K562 (cell line): ENCODE data around the gene KLC1. TPM values are rescaled to one million over a fixed set of nuclear protein-coding genes. Genes with fewer than 3 reads are reported as not detected.

Experiments used
- ATAC-seq: fragments of 200-7000 bp; cut with Tn5 transposase; 3 replicates; pipeline ENCODE4 v1.9.1; 2020; ENCODE audit warnings: moderate library complexity
- BruUV-seq: library from RNA; stranded (reverse); fragments of 400-500 nt; replicated peaks from 2 replicates; lab custom pipeline; 2021; lab: Mats Ljungman, UMichigan
- CTCF ChIA-PET: fragments of 300-600 bp; formaldehyde crosslinking; extraction: SDS; loops from one replicate; lab custom pipeline; 2021; ENCODE audit warnings: low intra/inter-chr PET ratio; lab: Yijun Ruan, JAX
- POLR2A ChIA-PET: fragments of 300-600, 350-650 bp; sonication (Branson Sonifier 250); formaldehyde crosslinking; extraction: SDS; loops from one replicate; lab custom pipeline; 2021; ENCODE audit warnings: antibody characterized with exemption, inconsistent platforms; lab: Yijun Ruan, JAX
- DNase-seq, 4 experiments: peaks; one replicate each; pipeline versions ENCODE4 v3.0.0 to v3.0.0-alpha.2; 2011 to 2018; ENCODE audit warnings: low spot score in 3 of 4, mixed read lengths in 3 of 4; ENCODE audit errors: extremely low read depth in 1 of 4
- FAIRE-seq: peaks from 2 replicates; lab custom pipeline; 2011; peaks lifted over from hg19 to GRCh38; lab: Jason Lieb, UNC
- H2AFZ ChIP-seq: 2 replicates; pipeline ENCODE4 v1.6.0; 2011; ENCODE audit warnings: low read depth, low read length, control low read depth, inconsistent platforms
- H3K27ac ChIP-seq: fragments of 200-600 bp; 3 replicates; pipeline ENCODE4 v1.8.0; 2011; ENCODE audit warnings: low read depth, mild to moderate bottlenecking, control low read depth, inconsistent platforms, low read length, moderate library complexity, mixed read lengths; ENCODE audit errors: extremely low read depth
- H3K27me3 ChIP-seq, 2 experiments: fragments of 300-600 bp in 1 of 2; 2 replicates in 1 of 2; 3 replicates in 1 of 2; pipeline versions ENCODE4 v1.6.0 to v1.8.0; 2011; ENCODE audit warnings: inconsistent platforms in 2 of 2, low read length in 2 of 2, mild to moderate bottlenecking in 1 of 2, mixed read lengths in 1 of 2, moderate library complexity in 1 of 2; ENCODE audit not compliant: control insufficient read depth in 2 of 2, insufficient read depth in 2 of 2
- H3K36me3 ChIP-seq: fragments of 300-600 bp; 3 replicates; pipeline ENCODE4 v1.8.0; 2011; ENCODE audit warnings: mild to moderate bottlenecking, low read length, inconsistent platforms; ENCODE audit not compliant: control insufficient read depth, insufficient read depth
- H3K4me1 ChIP-seq, 2 experiments: fragments of 200-600 bp in 1 of 2; replicated peaks in 1 of 2; 2 replicates in 1 of 2; 3 replicates in 1 of 2; pipeline versions ENCODE4 v1.5.1 to v1.8.0; 2011; ENCODE audit warnings: inconsistent platforms in 2 of 2, low read length in 2 of 2, mild to moderate bottlenecking in 1 of 2, mixed read lengths in 1 of 2, moderate library complexity in 1 of 2; ENCODE audit not compliant: control insufficient read depth in 2 of 2, insufficient read depth in 2 of 2
- H3K4me2 ChIP-seq: 2 replicates; pipeline ENCODE4 v1.6.1; 2011; ENCODE audit warnings: low read length, control low read depth, inconsistent platforms, mixed read lengths; ENCODE audit not compliant: insufficient read depth
- H3K4me3 ChIP-seq: fragments of 200-600 bp; sonication (generic), shearing (Covaris generic); 2 replicates; pipeline ENCODE4 v1.5.1; 2016; ENCODE audit warnings: control low read depth, inconsistent platforms
- H3K79me2 ChIP-seq: fragments of 200-600 bp; 3 replicates; pipeline ENCODE4 v1.8.0; 2011; ENCODE audit warnings: low read length, inconsistent platforms; ENCODE audit not compliant: control insufficient read depth, insufficient read depth
- H3K9ac ChIP-seq, 2 experiments: 2 replicates each; pipeline versions ENCODE4 v1.6.0 to v1.6.1; 2011; ENCODE audit warnings: low read depth in 2 of 2, low read length in 2 of 2, control low read depth in 1 of 2, inconsistent platforms in 1 of 2, mild to moderate bottlenecking in 1 of 2, mixed read lengths in 1 of 2; ENCODE audit not compliant: insufficient read depth in 1 of 2
- H3K9me1 ChIP-seq: one replicate; pipeline ENCODE4 v1.6.0; 2011; ENCODE audit warnings: inconsistent platforms, mild to moderate bottlenecking, low read length, moderate library complexity; ENCODE audit not compliant: control insufficient read depth, insufficient read depth
- H3K9me3 ChIP-seq: replicated peaks from 2 replicates; pipeline ENCODE4 v1.5.1; 2011; ENCODE audit warnings: low read depth, low read length, inconsistent platforms; ENCODE audit not compliant: control insufficient read depth, insufficient read depth
- H4K20me1 ChIP-seq: replicated peaks from 2 replicates; pipeline ENCODE4 v1.6.1; 2011; ENCODE audit warnings: low read length, inconsistent platforms, mixed read lengths; ENCODE audit not compliant: control insufficient read depth, insufficient read depth
- CHD1 ChIP-seq: fragments of 200-600 bp; sonication (generic); IDR thresholded peaks from one replicate; pipeline ENCODE4 v1.6.1; 2012; ENCODE audit warnings: mild to moderate bottlenecking, moderate library complexity, low read length, inconsistent platforms
- FUS ChIP-seq: fragments of 200-400 bp; formaldehyde crosslinking; optimal IDR thresholded peaks from 2 replicates; pipeline ENCODE3; 2017; ENCODE audit warnings: low read depth, low read length
- GTF2B ChIP-seq: IDR thresholded peaks from 2 replicates; pipeline ENCODE4 v1.6.1; 2011; ENCODE audit not compliant: insufficient read length; ENCODE audit errors: extremely low read depth
- JUND ChIP-seq, 2 experiments: IDR thresholded peaks; 2 replicates in 1 of 2; 3 replicates in 1 of 2; pipeline ENCODE4 v1.6.1; 2011; ENCODE audit warnings: borderline replicate concordance in 2 of 2, low read depth in 2 of 2, low read length in 2 of 2, improper control_type of control experiment in 1 of 2, missing biosample characterization in 1 of 2, missing genetic modification characterization in 1 of 2, missing genetic modification reagents in 1 of 2
- NFXL1 ChIP-seq: fragments of 450-650 bp; formaldehyde crosslinking; IDR thresholded peaks from 2 replicates; pipeline ENCODE4 v1.4.0; 2021; ENCODE audit warnings: mild to moderate bottlenecking
- NR4A1 ChIP-seq, 2 experiments: fragments of 250-450 bp in 1 of 2; fragments of 450-650 bp in 1 of 2; sonication (Bioruptor Pico) in 1 of 2; IDR thresholded peaks; 2 replicates each; pipeline versions ENCODE4 v1.4.0 to v1.6.1; 2016 to 2020; ENCODE audit warnings: mild to moderate bottlenecking in 2 of 2, missing compliant biosample characterization in 1 of 2, missing genetic modification characterization in 1 of 2, moderate library complexity in 1 of 2
- PRPF4 ChIP-seq: fragments of 200-400 bp; formaldehyde crosslinking; IDR thresholded peaks from one replicate; pipeline ENCODE4 v1.6.1; 2017; ENCODE audit warnings: low read length, low read depth, mild to moderate bottlenecking; ENCODE audit not compliant: insufficient read depth, poor library complexity, severe bottlenecking
- RBM34 ChIP-seq: fragments of 200-400 bp; formaldehyde crosslinking; IDR thresholded peaks from 2 replicates; pipeline ENCODE4 v1.6.1; 2018; ENCODE audit warnings: low read length, borderline replicate concordance; ENCODE audit not compliant: insufficient read depth
- ZNF23 ChIP-seq: fragments of 250-450 bp; sonication (Bioruptor Pico); IDR thresholded peaks from 2 replicates; pipeline ENCODE4 v1.4.0; 2020; ENCODE audit warnings: mild to moderate bottlenecking
- ZNF436 ChIP-seq: fragments of 250-450, 450-650 bp; sonication (Bioruptor Pico); formaldehyde crosslinking; IDR thresholded peaks from 2 replicates; pipeline ENCODE4 v1.7.0; 2020; ENCODE audit warnings: mild to moderate bottlenecking
- WGBS: fragments of 100-300 bp; shearing (Covaris generic); methylation state at CpG from one replicate; pipeline ENCODE4 v1.1.6; 2016; ENCODE audit warnings: low coverage, mixed read lengths; ENCODE audit not compliant: insufficient coverage; ENCODE audit errors: missing lambda C conversion rate; 5-methylcytosine and 5-hydroxymethylcytosine counted together
- in situ Hi-C: fragments of 300-500 bp; cut with MboI; formaldehyde crosslinking; loops from 4 replicates; pipeline ENCODE4 v1.15.0; 2018; ENCODE audit warnings: inconsistent platforms, mixed read lengths
- intact Hi-C: fragments of 100-400 bp; cut with micrococcal nuclease; formaldehyde crosslinking; loops from 2 replicates; pipeline ENCODE4 v1.14.2; 2022
- polyA plus RNA-seq, 8 experiments: library from polyadenylated mRNA; depleted of rRNA in 4 of 8; stranded (reverse) in 5 of 8; unstranded in 3 of 8; fragments of >200 nt; fragmentation: Nextera tagmentation in 2 of 8; fragmentation: Illumina TruSeq in 1 of 8; extraction: Ambion mirVana in 2 of 8; extraction: Trizol in 1 of 8; gene quantifications; 2 replicates each; pipeline versions ENCODE4 v1.2.1 to v1.2.3, GENCODE V29; 2011 to 2014; ENCODE audit warnings: inconsistent platforms in 1 of 8, missing spikeins in 1 of 8
- total RNA-seq, 7 experiments: library from RNA; depleted of rRNA in 6 of 7; stranded (reverse); fragments of >200 nt in 6 of 7; fragmentation: Illumina TruSeq in 2 of 7; extraction: Trizol in 2 of 7; gene quantifications; 2 replicates each; pipeline versions ENCODE4 v1.2.1 to v1.2.3, GENCODE V29; 2011 to 2021; ENCODE audit warnings: low replicate concordance in 1 of 7
- TF ChIP-seq, protein P1 (sequence below): fragments of 250-450 bp; sonication (Bioruptor Pico); IDR thresholded peaks from 2 replicates; pipeline ENCODE4 v1.5.0; 2021; ENCODE audit warnings: mild to moderate bottlenecking, moderate library complexity
- TF ChIP-seq, protein P2 (sequence below): fragments of 450-650 bp; IDR thresholded peaks from 2 replicates; pipeline ENCODE4 v1.6.1; 2014; ENCODE audit warnings: low read depth, mild to moderate bottlenecking, moderate library complexity, borderline replicate concordance

KLC1 gene
- total and polyA plus RNA-seq, 9 of the 15 experiments (the other 6 are each of a cell fraction or from before 2014, with no cell fraction given) = 4.9 to 134 (median 54.8) TPM

- H3K27ac ChIP-seq = no peak overlapping the region
- in situ Hi-C loops = no loop called here
Observed at GRCh38 chr14:103623308-103623707, 5.7 kb upstream of the KLC1 start.

More at GRCh38 chr14:103623308-103623707, 5.7 kb upstream of the KLC1 start:
- H2AFZ ChIP-seq = no peak overlapping the region
- no peak overlapping the region for H3K4me3 ChIP-seq
- CTCF ChIA-PET = interaction anchor here (0.6 kb wide), 1 partner anchor 26 kb away, joined by 3 read pairs; no protein-coding TSS in a partner anchor
- H3K4me1 ChIP-seq = peaks cover 9 to 17% of the 10 kb centered on the region in 2 experiments; a peak in 4 of 5 replicates
- H3K4me2 ChIP-seq = no peak overlapping the region
- H3K27me3 ChIP-seq = no peaks in the 10 kb centered on the region
- POLR2A ChIA-PET = no interaction called here
- no peaks in the 10 kb centered on the region for H3K9me1 ChIP-seq
- no peak for FAIRE-seq
- H3K9me3 ChIP-seq = no peaks in the 10 kb centered on the region
- H3K79me2 ChIP-seq = no peaks in the 10 kb centered on the region; the same call in 2 of the 3 replicates
- no peaks in the 10 kb centered on the region for H4K20me1 ChIP-seq
- BruUV-seq = no TSS peak
- TF ChIP-seq FUS = no peak
- TF ChIP-seq CHD1 = no peak
- TF ChIP-seq NFXL1 (CRISPR knock-in tag) = no peak
- TF ChIP-seq GTF2B = no peak
- TF ChIP-seq NR4A1 (CRISPR knock-in tag; IDR thresholded peaks at IDR 0.05) = no peak
- no peak for TF ChIP-seq NR4A1 (tag; IDR thresholded peaks at IDR 0.05)
- TF ChIP-seq RBM34 = no peak
- TF ChIP-seq PRPF4 = no peak
- TF ChIP-seq JUND (IDR thresholded peaks at IDR 0.05; ENCODE audit: borderline replicate concordance, low read depth, low read length) = no peak
- no peak for TF ChIP-seq JUND (tag; IDR thresholded peaks at IDR 0.05; ENCODE audit: borderline replicate concordance, low read depth, low read length)
- no peak for TF ChIP-seq ZNF23
- no peak for TF ChIP-seq ZNF436 (CRISPR knock-in tag)
- TF ChIP-seq, protein P1, sequence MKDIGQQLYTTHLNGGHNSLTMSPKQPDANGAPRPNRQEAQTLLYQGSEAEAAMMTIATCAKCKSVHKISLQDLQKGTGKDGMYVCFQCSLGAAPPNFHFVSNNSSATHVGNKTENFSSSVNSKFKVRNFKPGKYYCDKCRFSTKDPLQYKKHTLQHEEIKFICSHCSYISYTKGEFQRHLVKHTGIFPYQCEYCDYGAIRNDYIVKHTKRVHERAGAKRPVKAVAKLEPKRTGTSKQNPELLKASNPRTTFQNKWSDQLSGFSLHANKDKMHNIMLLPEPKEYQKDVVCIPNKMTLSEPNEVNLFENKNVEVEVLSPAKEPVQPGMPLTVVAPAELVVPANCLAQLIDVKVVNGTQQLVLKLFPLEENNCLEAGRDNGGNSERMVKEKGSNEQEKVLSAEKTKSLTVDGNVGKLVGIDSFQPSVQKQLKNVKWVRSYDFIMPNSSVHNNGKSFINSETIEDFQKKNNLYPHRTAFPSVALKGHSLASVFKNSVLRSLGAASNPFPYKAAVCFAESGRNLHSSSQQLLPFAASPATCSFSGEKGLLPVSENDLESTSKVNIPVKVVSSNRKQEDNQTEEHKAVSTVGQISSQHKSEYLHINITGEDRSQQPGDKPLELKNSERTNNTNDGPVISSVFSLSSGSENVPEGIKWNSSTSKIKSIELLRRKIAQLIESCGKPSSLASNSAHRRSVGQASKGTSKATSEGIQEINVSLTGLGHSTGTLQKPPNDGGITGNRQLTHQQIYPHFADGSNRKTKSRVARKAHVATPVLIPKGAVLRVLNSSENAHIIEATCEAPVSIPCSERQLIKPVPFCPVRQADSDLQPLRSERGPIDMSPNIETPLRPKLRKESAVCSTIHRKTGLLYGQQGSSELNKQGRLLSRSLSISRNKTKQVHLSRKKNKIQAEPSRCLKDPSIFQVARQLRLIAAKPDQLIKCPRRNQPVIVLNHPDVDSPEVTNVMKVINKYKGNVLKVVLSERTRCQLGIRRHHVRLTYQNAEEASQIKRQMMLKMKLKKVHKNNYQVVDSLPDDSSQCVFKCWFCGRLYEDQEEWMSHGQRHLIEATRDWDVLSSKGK (CRISPR knock-in tag) = no peak
- TF ChIP-seq, protein P2, sequence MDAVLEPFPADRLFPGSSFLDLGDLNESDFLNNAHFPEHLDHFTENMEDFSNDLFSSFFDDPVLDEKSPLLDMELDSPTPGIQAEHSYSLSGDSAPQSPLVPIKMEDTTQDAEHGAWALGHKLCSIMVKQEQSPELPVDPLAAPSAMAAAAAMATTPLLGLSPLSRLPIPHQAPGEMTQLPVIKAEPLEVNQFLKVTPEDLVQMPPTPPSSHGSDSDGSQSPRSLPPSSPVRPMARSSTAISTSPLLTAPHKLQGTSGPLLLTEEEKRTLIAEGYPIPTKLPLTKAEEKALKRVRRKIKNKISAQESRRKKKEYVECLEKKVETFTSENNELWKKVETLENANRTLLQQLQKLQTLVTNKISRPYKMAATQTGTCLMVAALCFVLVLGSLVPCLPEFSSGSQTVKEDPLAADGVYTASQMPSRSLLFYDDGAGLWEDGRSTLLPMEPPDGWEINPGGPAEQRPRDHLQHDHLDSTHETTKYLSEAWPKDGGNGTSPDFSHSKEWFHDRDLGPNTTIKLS = no peak
- TF ChIP-seq, all 486 proteins: peak for 0
- Histone ChIP-seq H3K9ac (no peak overlapping the region), H3K36me3 (no peaks in the 10 kb centered on the region)
- 51% methylated on average over 4 of the region's 4 CpGs for WGBS
- no peak for DNase-seq
- no peak for ATAC-seq
- intact Hi-C loops = no loop called here
